ENCODE data around the gene FCHSD2.

FCHSD2 gene

GRCh38 chr11:72975778-72976521, 166.2 kb downstream of the FCHSD2 start:
- CTCF ChIA-PET = interaction anchor here (0.9 kb wide), 1 partner anchor 13 kb away, joined by 3 read pairs; no protein-coding TSS in a partner anchor

GRCh38 chr11:72974487-72975205, 167.5 kb downstream of the FCHSD2 start:
- DNase-seq (ENCODE audit: extremely low spot score) = no peak
- POLR2A ChIA-PET = no interaction called here
- no peak for TF ChIP-seq CTCF (IDR thresholded peaks at IDR 0.05; ENCODE audit: control extremely low read depth, extremely low read depth, low read depth, missing control alignments)
- CTCF ChIA-PET = no interaction called here

More at GRCh38 chr11:72975778-72976521, 166.2 kb downstream of the FCHSD2 start:
- POLR2A ChIA-PET = no interaction called here
- TF ChIP-seq CTCF (IDR thresholded peaks at IDR 0.05; ENCODE audit: control extremely low read depth, extremely low read depth, low read depth, missing control alignments) = no peak
- DNase-seq (ENCODE audit: extremely low spot score) = no peak

GRCh38 chr11:72972496-72973128, 169.5 kb downstream of the FCHSD2 start:
- ChIA-PET CTCF (interaction anchor here (2.3 kb wide), 1 partner anchor 10 kb away, joined by 13 read pairs; no protein-coding TSS in a partner anchor), POLR2A (no interaction called here)
- TF ChIP-seq CTCF (IDR thresholded peaks at IDR 0.05; ENCODE audit: control extremely low read depth, extremely low read depth, low read depth, missing control alignments) = no peak
- DNase-seq (ENCODE audit: extremely low spot score) = no peak

- TF ChIP-seq CTCF (IDR thresholded peaks at IDR 0.05; ENCODE audit: control extremely low read depth, extremely low read depth, low read depth, missing control alignments) = no peak
- no peak for DNase-seq (ENCODE audit: extremely low spot score)
- ChIA-PET POLR2A (no interaction called here), CTCF (interaction anchor here (1.0 to 2.3 kb wide), 2 partner anchors 11 to 12 kb away, joined by 4 to 13 read pairs; no protein-coding TSS in a partner anchor)
Observed at GRCh38 chr11:72971192-72971967, 170.7 kb downstream of the FCHSD2 start.

GRCh38 chr11:72970557-72971118, 171.5 kb downstream of the FCHSD2 start:
- DNase-seq (ENCODE audit: extremely low spot score) = no peak
- POLR2A ChIA-PET = no interaction called here
- no peak for TF ChIP-seq CTCF (IDR thresholded peaks at IDR 0.05; ENCODE audit: control extremely low read depth, extremely low read depth, low read depth, missing control alignments)
- CTCF ChIA-PET = interaction anchor here (1.0 kb wide), 1 partner anchor 12 kb away, joined by 4 read pairs; no protein-coding TSS in a partner anchor

All from GM10248 (cell line).